Activated naive CD4-positive, alpha-beta T cell treated with anti-CD3 and anti-CD28 coated beads, Interleukin-2, amount 10 ng/mL, durations not matched to agents 5 hours and 36 hours (primary cell): ENCODE data around the gene SLC13A2. TPM values are rescaled to one million over a fixed set of nuclear protein-coding genes. Genes with fewer than 3 reads are reported as not detected.

Experiments used
- total RNA-seq, 2 experiments: library from RNA; stranded (reverse); gene quantifications; one replicate each; pipeline ENCODE4 v1.2.3, GENCODE V29; 2021

SLC13A2 gene, protein sequence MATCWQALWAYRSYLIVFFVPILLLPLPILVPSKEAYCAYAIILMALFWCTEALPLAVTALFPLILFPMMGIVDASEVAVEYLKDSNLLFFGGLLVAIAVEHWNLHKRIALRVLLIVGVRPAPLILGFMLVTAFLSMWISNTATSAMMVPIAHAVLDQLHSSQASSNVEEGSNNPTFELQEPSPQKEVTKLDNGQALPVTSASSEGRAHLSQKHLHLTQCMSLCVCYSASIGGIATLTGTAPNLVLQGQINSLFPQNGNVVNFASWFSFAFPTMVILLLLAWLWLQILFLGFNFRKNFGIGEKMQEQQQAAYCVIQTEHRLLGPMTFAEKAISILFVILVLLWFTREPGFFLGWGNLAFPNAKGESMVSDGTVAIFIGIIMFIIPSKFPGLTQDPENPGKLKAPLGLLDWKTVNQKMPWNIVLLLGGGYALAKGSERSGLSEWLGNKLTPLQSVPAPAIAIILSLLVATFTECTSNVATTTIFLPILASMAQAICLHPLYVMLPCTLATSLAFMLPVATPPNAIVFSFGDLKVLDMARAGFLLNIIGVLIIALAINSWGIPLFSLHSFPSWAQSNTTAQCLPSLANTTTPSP
- total RNA-seq, result not detected

DNA sequence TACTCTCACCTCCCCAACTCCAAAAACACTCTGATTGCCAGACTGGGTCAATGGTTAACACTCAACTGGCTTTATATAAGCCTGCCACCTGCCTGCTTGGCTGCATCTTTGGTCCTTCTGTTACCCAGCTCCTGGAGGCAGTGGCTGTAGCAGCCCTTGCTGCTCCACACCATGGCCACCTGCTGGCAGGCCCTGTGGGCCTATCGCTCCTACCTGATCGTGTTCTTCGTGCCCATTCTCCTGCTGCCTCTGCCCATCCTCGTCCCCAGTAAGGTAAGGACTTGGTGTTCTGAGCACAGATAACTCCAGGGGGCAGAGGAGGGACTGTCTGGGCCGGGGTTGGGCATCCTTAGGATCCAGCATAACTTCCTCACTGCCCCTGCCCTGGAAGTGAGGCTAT is at the start of gene SLC13A2:
Gene SLC13A2, plus strand, starts transcription at position 103 of the 400 bp plus-strand sequence. Its CDS starts 69 bp downstream, at position 172.

DNA sequence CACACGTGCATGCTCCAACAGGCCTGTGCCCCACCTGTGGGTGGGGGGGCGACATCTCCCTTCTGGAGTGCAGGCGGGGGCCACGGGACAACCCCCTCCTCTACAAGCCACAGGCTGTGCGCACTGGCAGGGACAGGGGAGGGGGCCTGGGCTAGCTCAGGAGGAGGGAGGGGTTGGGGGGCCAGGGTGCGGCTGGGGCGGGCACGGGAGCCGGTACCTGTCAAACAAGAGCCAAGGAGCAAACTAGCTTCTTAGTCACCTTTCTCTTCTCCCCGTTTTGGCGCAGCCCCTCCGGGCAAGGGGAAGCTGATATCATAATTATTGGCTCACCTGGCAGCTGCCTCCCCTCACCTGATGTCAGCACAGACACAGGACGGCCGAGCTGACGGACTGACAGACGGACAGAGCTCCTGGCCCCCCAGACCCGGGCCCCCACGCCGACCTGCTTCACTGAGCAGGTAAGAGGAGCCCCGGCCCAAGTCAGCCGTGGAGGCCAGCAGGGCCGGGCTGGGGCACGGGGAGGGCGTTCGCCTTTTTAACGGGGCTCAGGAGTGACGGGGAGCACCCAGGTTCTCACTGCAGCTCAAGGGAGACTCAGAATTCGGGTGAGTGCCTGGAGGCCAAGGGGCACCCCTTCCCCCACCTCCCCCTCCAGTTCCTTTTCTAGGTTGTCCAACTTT is 32.7 kb downstream of the SLC13A2 start, which contains the start of gene FOXN1:
Gene FOXN1, plus strand, starts transcription at position 363 of the 680 bp plus-strand sequence. CDS start 17,622 bp downstream, outside the sequence.

Other genes starting within 250 kb of the SLC13A2 start
- 10 to 100 TPM; 25.9 to 27.6 TPM for gene TMEM97, start 154.4 kb upstream of the SLC13A2 start, total RNA-seq
- gene IFT20, start 138.2 kb upstream of the SLC13A2 start, total RNA-seq, result 10 to 100 TPM; 25.9 to 26.0 TPM
- 10 to 100 TPM; 21.5 to 22.0 TPM for gene TNFAIP1, start 137.9 kb upstream of the SLC13A2 start, total RNA-seq
- 10 to 100 TPM; 48.6 to 48.9 TPM for gene POLDIP2, start 116.1 kb upstream of the SLC13A2 start, total RNA-seq
- not detected for gene SEBOX, start 108.4 kb upstream of the SLC13A2 start, total RNA-seq
- under 1 TPM in 1 of 2 experiments, not detected in 1; 0.14 TPM for gene VTN, start 103.3 kb upstream of the SLC13A2 start, total RNA-seq
- gene SARM1, start 102.0 kb upstream of the SLC13A2 start, total RNA-seq, result 10 to 100 TPM; 17.1 to 21.7 TPM
- 1 to 10 TPM; 1.3 to 2.2 TPM for gene SLC46A1, start 67.4 kb upstream of the SLC13A2 start, total RNA-seq
- gene FOXN1, start 32.7 kb downstream of the SLC13A2 start, total RNA-seq, result not detected
- gene UNC119, start 79.0 kb downstream of the SLC13A2 start, total RNA-seq, result 10 to 100 TPM; 54.4 to 54.5 TPM
- 10 to 100 TPM; 57.2 to 59.1 TPM for gene PIGS, start 97.9 kb downstream of the SLC13A2 start, total RNA-seq
- gene ALDOC, start 103.3 kb downstream of the SLC13A2 start, total RNA-seq, result 100 to 1,000 TPM; 147 to 148 TPM
- 10 to 100 TPM; 92.3 to 93.3 TPM for gene SPAG5, start 125.4 kb downstream of the SLC13A2 start, total RNA-seq
- gene RSKR, start 140.5 kb downstream of the SLC13A2 start, total RNA-seq, result 10 to 100 TPM; 18.3 to 19.2 TPM
- gene BLTP2, start 171.5 kb downstream of the SLC13A2 start, total RNA-seq, result 100 to 1,000 TPM; 115 to 126 TPM
- gene SDF2, start 188.3 kb downstream of the SLC13A2 start, total RNA-seq, result 10 to 100 TPM; 42.3 to 43.1 TPM
- gene SUPT6H, start 188.6 kb downstream of the SLC13A2 start, total RNA-seq, result 10 to 100 TPM; 66.4 to 70.2 TPM
- 1 to 10 TPM; 7.3 to 8.2 TPM for gene PROCA1, start 238.2 kb downstream of the SLC13A2 start, total RNA-seq
- 10 to 100 TPM in 1 of 2 experiments, 1 to 10 TPM in 1; 9.8 to 11.8 TPM for gene RAB34, start 244.2 kb downstream of the SLC13A2 start, total RNA-seq
- 1,000 to 10,000 TPM; 2,967 to 3,139 TPM for gene RPL23A, start 246.3 kb downstream of the SLC13A2 start, total RNA-seq